Measurements from ENCODE around the gene MARVELD1. TPM values are rescaled to one million over a fixed set of nuclear protein-coding genes. Genes with fewer than 3 reads are reported as not detected.
"Not testable (repeated sequence)": the region's sequence is repeated elsewhere in the genome, so short reads cannot be mapped to it uniquely, and the experiment has no call there.

MARVELD1 gene
- polyA plus RNA-seq (ENCODE audit: insufficient read length in 3 of 3), result 10 to 100 TPM; 43.2 to 46.2 (median 44.4) TPM

DNA sequence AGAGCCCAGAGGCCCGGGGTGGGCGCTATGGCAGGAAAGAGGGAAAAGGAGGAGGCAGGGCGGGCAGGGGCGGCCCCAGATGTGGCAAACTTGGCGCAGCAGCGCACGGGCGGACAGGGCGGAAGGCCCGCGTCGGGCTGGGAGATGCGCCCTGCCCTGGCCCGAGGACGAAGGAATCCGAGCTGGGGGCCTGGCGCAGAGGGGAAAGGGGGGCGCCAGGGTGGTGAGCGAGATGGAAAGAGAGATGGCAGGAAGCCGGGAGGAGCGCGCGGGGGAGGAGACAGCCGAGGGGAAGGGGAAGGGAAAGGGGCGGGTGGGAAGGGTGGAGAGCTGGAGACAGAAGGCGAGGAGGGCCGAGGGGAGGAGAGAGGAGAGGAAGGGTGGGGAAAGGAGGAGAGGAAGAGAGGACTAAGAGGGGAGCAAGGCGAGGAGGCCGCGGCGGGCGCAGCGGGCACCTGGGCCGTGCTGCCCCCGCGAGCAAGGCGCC is at the start of gene MARVELD1:
Gene MARVELD1 (plus strand): TSS at position 392 of the 487 bp plus-strand sequence. CDS start 147 bp downstream, outside the sequence.
- peak in 1 of 3 donors; percentile 63 for DNase-seq (ENCODE audit: low read depth in 3 of 3, low spot score in 2 of 3)

DNA sequence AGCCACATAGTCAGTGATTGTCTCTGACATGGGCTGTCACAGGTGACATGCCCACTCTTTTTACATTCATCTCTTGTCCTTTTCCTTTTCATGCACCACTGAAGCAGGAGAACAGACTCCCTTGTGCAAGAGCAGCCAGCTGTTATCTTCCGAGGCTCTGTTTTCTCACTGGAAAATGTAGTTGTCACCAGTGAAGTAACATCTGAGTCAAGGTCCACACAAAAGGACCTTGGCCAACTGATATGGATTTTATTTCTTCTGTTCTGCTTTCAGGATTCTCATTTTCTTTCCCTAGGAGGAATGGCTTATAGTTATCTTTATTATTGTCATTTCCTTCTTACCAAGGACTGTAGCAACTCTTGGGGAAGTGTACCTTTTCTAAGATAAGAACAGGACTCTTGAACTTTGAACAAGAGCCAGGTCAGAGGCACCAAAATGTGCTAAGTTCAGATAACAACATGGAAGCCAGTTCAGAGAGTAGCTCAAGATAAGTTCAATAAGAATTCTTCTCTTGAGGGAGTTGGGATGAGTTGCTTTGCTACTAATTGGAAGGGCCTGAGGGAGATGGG is 49.2 kb upstream of the MARVELD1 start:
- DNase-seq (ENCODE audit: low read depth in 3 of 3, low spot score in 2 of 3), result no peak

DNA sequence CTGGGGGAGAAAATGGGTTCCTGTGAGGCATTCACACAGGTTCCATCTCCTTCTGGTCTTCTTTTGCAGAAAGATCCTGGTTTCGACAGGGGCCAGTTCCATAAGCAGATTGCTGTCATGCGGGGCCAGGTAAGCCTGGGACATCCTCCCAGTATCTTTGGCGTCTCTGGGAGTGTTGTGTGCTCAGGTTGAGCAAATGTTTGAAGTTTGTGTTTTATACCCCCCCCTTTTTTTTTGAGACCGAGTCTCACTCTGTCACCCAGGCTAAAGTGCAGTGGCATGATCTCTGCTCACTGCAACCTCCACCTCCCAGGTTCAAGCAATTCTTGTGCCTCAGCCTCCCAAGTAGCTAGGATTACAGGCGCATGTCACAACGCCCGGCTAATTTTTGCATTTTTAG is 46.5 kb upstream of the MARVELD1 start:
- no peak for DNase-seq (ENCODE audit: low read depth in 3 of 3, low spot score in 2 of 3)

DNA sequence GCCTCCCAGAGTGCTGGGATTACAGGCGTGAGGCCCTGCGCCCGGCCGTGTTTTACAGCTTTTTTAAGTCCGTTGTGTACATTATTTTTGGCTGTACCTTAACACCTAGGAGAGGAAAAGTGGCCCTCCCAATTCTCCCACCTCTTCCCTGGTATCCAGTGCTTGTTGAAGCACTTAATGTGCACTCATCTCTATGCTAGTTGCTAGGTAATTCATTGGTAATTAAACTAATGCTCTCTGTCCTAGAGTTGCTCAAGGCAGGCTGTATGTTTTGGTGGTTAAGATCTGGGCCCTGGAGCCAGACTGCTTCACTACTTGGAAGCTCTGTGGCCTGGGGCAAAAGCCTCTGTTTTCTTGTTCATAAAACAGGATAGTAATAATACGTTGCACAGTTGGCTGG is 46.1 kb upstream of the MARVELD1 start:
- DNase-seq (ENCODE audit: low read depth in 3 of 3, low spot score in 2 of 3), result no peak

DNA sequence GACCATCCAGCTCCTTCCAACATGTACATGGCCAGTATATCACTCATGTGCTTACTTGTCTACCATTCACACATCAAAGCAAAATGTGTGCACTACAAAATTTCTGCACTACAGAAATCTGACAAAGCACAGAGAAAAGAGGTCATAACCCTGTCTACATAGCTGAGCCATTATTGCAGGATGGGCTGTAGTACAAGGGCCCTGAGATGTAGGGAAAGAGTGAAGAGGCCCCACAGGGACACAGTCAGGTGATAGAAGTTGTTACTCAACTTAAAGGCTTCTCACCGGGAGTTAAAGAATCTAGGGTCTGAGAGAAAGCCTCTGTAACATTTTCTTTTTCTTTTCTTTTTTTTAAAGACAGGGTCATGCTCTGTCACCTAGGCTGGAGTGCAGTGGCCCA is 44.0 kb upstream of the MARVELD1 start:
- DNase-seq (ENCODE audit: low read depth in 3 of 3, low spot score in 2 of 3), result no peak

DNA sequence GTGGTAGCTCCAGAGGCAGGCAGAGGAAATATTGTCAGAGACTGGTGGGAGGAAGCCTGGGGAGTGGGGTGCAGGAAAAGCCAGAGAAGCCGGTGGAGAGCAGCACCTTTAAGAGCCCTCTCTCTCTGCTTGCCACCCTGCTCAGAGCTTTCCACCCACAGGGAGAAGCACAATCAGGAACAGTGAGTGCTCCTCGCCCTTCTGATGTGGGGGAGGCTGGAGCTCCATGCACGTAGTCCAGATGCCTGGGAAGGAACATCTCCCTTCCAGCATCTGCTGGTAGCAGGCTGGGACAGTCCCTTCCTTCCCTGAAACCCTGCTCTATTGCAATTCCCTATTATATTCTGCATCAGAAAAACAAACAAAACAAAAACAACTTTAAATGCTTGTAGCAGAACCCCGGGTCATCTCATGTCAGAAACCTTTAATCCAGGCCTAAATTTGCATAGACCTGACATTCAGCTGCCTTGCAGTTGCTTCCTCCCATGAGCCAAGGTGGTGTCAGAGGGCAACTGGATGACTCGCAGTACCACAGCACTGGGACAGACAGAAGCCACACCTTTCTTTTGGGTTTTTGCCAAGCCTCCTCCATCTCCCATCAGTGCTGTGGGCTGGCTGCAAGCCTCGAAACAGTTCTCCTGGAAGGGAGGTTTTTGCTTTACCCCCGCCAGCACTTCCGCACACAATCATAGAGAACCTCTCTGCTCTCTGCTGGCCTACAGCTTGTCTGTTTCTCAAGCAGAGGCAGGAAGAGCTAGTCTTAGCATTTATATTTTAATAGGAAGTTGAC is 39.6 kb upstream of the MARVELD1 start:
- DNase-seq (ENCODE audit: low read depth in 3 of 3, low spot score in 2 of 3), result no peak

DNA sequence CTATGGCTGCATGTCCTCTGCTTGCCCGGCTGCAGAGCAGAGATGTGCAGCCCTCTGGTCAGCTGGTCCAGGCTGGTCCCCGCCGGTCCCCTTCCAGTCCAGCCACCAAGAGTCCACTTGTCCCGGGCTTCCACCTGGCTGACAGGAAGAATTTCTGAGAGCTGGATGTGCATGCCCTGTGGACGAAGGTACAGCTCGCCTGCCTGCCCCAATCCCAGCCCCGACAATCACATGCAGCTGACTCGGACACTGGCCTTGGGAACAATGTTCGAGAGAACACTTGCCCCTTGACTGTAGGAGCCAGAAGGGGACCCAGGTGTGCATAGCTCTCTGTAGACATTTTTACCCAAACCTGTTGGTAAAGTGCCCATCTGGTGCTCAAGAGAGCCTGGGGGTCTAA is 38.3 kb upstream of the MARVELD1 start:
- DNase-seq (ENCODE audit: low read depth in 3 of 3, low spot score in 2 of 3), result no peak

DNA sequence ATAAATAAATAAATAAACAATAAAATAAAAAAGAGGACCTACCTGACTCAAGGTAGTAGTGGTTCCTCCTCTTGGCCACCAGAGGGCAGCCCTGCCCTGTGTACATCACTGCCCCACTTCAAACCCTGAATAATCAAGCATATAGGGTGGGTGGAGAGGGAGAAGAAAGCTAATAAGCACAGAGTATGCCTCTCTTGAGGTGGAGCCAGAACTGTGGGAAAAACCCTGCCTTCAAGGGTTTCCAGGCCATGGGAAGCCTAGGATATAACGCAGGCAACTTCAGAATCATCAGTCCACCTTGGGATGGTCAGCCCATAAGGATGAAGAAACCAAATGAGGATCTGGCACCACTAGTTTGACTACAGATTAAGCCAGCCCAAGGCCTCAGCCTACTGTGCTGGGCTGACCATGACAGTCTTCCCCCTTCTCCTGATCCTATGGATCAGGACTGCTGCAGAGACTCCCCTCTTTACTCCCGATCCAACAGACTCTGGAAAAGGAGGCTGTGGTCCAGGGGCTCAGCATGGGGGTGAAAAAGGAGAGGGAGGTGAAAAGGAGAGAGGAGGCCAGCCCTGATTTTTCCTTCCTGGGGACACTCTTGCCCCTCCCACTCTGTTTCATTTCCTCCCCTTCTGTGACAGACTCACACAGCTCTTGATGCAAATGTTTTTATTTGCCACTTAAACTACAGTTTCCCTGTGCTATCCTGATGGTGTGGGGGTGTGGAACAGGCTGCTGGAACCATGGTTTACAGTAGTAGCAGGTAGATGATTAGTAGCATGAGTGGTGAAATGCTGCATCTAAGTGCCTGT is 36.6 kb upstream of the MARVELD1 start:
- no peak for DNase-seq (ENCODE audit: low read depth in 3 of 3, low spot score in 2 of 3)

DNA sequence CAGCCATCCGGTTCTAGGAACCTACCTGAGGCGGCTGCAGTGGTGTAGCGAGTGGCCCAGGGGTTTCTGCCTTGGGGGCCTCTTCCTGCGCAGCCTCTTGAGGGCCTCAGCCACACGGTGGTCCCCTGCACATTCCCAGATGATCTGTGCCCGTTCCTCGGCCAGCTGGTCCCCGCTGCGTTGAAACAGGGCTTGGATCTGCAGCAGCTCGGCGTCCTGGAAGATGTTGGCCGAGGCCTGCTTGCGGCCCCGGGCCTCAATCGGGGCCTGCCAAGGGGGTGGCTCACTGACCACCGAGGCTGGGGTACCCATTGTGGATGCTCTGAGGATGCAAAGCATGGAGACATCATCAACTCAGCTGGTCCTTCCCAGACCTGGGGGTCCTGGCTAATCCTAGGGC is 33.9 kb upstream of the MARVELD1 start:
- DNase-seq (ENCODE audit: low read depth in 3 of 3, low spot score in 2 of 3), result no peak

DNA sequence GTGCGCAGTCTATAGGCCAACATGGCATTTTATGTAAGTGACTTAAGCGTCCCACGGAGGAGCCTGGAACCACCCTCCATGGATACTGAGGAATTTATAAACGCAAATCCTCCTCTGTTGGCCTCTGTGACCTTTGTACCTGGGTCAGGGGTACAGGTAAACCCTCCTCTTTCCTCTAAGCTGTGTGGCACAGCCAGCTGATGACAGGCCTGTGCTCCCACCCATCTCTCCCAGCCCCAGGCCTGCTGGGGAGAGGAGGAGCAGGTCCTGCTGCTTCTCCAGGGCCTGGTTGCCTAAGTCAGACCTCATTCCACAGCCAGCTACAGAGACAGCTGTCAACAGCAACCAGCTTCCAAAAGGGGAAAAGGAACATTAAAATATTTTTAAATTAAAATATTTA is 31.5 kb upstream of the MARVELD1 start:
- DNase-seq (ENCODE audit: low read depth in 3 of 3, low spot score in 2 of 3), result no peak

DNA sequence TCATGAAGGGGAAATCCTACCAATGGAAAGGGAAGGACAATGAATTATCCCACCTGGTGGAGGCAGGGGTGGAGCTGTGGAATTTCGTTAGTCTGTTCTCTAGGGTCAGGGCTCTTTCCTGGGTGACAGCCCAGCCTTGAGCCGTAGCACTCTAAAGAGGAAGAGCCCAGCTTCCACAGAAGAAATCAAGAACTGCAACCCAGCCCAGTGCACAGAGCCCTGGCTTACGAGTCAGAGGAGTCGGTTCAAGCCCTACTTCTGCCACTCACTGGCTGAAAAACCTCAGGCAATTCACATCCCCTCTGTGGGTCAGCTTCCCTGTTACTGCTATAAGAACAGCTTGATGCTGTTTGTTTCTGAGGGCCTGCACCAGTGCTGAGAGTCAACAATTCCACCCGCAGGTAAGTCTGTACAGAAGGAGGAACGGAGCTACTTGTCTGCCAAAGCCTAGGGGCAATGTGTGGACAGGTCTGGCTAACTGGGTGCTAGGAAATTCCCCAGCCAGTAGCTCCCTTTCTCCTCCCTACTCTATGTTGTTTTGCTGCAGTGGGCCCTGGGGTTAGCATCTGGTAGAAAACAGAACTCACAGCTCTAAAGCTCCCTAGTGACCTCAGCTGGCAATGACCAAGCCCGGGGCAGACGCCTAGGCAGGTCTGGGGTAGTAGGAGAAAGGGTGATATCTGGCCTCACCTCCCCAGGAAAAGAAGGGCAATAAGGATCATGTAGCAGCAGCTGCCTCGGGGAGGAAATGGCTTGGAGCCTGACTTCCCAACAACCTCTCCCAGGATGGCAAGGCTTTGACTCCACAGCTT is 29.8 kb upstream of the MARVELD1 start:
- no peak for DNase-seq (ENCODE audit: low read depth in 3 of 3, low spot score in 2 of 3)

DNA sequence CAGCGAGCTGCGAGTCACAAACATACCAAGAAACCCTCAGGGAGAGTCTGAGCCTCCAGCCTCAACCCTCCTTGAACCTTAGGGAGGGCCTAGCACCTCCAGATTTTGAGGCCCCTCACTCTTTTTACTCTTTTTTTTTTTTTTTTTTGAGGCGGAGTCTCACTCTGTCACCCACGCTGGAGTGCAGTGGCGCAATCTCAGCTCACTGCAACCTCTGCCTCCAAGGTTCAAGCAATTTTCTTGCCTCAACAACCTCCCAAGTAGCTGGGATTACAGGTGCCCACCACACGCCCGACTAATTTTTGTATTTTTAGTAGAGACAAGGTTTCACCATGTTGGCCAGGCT is 29.2 kb upstream of the MARVELD1 start:
- DNase-seq (ENCODE audit: low read depth in 3 of 3, low spot score in 2 of 3), result not testable (repeated sequence)

DNA sequence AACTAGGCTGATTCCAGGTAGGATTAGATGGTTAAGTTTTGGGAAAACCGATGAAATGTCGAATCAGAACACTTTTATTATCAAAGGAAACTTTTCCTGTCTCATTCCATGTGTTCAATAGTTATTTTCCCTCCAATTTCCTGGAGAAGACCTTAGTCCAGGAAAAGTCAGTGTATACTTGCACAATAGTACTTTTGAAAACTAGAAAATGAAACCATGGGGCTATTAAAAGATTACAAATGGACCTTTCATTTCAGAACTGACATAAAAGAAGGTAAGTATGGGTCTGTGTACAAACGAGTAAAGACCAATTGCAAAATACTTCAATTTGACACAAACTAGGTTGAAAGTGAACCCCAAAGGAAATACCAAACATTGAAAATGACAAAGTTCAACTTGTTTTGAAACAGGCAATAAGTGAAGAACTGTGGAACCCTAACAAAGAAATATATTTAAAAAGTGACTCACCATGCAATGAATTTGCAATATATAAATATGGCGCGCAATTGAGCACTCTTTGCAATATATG is 28.6 kb upstream of the MARVELD1 start:
- DNase-seq (ENCODE audit: low read depth in 3 of 3, low spot score in 2 of 3), result no peak

DNA sequence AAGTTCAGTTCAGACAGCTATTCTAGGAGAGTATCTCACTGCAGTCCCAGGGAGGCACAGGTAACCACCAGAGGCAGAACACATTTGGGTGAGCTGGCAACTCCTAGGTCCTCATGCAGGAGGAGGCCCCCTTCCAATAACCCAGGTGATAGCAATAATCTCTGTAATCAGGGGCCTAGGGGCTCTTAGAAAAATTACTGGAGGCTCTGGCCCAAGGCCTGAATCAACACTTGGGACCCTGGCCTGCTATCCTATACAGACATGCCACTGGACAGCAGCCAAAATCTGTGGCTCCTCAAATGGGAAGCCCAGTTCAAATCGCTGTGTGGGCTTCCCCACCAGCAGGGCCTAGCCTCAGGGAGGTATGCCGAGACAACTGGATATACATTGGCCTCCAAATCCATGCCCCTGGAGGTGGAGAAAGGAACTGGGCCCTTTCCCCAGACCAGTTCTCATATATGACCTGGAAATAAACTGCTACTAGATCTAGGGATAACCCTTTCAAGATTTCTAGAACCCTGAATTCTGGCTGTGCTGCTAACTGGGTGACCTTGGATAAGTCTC is 28.1 kb upstream of the MARVELD1 start:
- no peak for DNase-seq (ENCODE audit: low read depth in 3 of 3, low spot score in 2 of 3)

DNA sequence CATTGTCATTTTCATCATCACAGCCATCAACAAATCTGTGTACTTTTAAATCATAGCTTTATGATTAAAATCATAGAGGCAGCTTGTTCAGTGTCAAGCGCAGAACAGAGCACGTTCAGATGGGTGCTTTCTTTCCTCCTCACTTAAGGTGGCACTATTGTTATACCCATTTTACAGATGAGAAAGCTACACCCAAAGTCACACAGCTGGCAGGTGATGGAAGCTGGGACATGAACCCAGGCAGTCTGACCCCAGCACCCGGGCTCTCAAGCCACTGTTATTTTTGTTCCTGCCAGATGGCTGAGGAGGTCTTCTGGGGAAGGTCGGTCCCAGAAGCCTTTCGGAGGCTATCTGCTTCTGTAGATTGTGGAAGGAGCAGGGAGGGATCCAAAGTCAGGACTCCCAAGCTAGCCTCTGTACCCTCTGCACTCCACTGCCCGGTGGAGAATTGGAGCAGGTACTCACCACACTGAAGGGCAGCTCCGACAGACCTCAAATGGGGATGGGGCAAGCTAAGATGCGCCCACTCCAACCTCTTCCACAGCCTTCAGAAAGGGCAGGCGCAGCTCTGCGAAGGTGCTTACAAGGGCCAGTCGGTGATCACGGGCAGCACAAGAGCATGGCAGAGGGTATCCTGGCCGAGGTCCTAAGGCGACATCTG is 27.1 kb upstream of the MARVELD1 start:
- DNase-seq (ENCODE audit: low read depth in 3 of 3, low spot score in 2 of 3), result no peak

DNA sequence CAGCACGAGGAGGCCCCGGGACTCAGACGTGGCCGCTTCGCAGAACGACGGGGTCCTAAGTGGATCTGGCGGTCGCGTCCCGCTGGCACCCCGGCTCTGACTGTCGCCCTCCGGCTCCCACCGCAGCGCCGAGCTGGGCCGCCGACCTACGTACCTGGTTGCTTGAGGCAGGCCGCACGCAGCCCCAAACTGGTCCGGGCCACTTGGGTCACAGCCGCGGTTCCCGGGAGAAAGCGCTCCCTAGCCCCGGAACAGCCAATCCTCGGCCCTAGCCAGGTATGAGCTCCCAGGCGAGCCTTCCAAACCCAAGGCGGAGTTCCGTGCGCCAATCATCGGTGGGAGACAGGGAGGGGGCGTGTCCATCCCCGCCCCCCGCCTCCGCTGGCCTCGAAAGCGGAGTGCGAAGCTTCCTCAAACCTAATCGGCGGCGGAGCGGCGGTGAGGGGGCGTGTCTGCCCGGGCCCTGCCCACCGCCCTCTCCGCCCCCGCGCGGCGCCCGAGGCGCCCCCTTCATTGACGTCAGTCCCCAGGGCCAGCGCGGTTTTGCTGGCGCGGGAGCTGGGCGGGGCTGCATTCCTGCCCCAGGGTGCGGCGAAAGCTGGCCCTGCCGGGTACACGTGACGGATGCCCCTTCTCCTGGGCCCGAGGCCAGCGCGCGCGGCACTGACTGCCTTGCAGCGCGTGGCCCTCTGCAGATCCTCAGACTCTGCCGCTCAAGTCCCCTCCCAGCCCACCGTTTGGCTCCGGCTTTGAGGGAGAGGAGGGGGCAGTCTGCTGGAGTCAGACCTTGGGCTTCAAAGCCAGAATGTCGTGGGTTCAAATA is 26.4 kb upstream of the MARVELD1 start, which contains the start of gene AVPI1:
Gene AVPI1 (minus strand): TSS at position 280 of the 823 bp plus-strand sequence. CDS start 7,336 bp downstream, outside the sequence.
- DNase-seq (ENCODE audit: low read depth in 3 of 3, low spot score in 2 of 3), result peak; percentile 83 to 92 (median 88)

DNA sequence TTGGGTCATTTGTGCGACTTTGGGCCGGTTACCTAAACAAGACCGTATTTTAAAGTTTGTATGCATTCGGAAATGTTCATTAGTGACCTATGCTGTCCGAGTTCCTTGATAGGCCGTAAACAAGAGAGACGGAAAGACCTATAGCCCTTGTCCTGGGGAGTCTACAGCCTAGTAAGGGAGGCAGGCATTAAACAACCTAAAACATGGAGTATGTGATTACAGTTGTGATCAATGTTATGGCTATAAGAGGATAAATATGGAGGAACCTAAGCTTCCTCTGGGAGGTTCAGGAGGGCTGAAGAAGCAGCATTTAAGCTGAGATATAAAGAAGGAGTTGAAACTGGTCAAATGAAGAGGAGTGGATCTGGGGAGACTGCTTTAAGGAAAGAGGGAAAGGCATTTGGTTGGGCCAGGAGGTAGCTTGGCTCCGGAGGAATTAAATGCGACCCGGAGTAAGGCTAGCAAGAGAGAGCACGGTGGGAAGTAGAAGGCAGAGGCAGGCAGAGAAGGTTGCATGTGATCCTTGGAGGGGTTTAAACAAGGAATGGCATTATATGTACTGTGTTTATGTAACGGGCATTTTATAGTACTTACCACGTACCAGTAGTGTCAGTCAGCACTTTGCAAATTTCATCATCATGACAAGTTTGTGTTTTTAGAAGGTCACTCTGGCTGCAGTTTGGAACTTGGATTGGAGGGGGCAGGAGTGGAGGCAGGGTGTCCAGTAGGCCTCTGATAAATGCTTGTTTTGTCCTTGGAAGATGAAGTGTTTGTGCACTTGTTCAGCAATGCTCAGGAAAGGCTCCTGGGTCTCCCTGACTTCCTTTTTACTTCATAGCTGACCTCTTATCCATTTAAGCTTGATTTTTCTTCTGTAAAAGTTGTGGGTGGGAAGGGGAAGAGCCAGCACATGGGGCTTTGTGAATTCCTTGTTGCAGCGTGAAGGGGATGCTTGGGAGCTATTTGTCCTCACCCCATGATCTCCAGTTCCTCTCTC is 25.4 kb upstream of the MARVELD1 start:
- DNase-seq (ENCODE audit: low read depth in 3 of 3, low spot score in 2 of 3), result no peak
